K562 (cell line): Measurements from ENCODE around the gene SLC5A6. TPM values are rescaled to one million over a fixed set of nuclear protein-coding genes. Genes with fewer than 3 reads are reported as not detected.

ENCODE experiments used
- ATAC-seq: fragments of 200-7000 bp; cut with Tn5 transposase; 3 replicates; pipeline ENCODE4 v1.9.1; 2020; ENCODE audit warnings: moderate library complexity
- BruUV-seq: library from RNA; stranded (reverse); fragments of 400-500 nt; replicated peaks from 2 replicates; lab custom pipeline; 2021; lab: Mats Ljungman, UMichigan
- CTCF ChIA-PET: fragments of 300-600 bp; formaldehyde crosslinking; extraction: SDS; loops from one replicate; lab custom pipeline; 2021; ENCODE audit warnings: low intra/inter-chr PET ratio; lab: Yijun Ruan, JAX
- POLR2A ChIA-PET: fragments of 300-600, 350-650 bp; sonication (Branson Sonifier 250); formaldehyde crosslinking; extraction: SDS; loops from one replicate; lab custom pipeline; 2021; ENCODE audit warnings: antibody characterized with exemption, inconsistent platforms; lab: Yijun Ruan, JAX
- DNase-seq, 4 experiments: peaks; one replicate each; pipeline versions ENCODE4 v3.0.0 to v3.0.0-alpha.2; 2011 to 2018; ENCODE audit warnings: low spot score in 3 of 4, mixed read lengths in 3 of 4; ENCODE audit errors: extremely low read depth in 1 of 4
- FAIRE-seq: peaks from 2 replicates; lab custom pipeline; 2011; peaks lifted over from hg19 to GRCh38; lab: Jason Lieb, UNC
- H2AFZ ChIP-seq: 2 replicates; pipeline ENCODE4 v1.6.0; 2011; ENCODE audit warnings: low read depth, low read length, control low read depth, inconsistent platforms
- H3K27ac ChIP-seq: fragments of 200-600 bp; 3 replicates; pipeline ENCODE4 v1.8.0; 2011; ENCODE audit warnings: low read depth, mild to moderate bottlenecking, control low read depth, inconsistent platforms, low read length, moderate library complexity, mixed read lengths; ENCODE audit errors: extremely low read depth
- H3K27me3 ChIP-seq, 2 experiments: fragments of 300-600 bp in 1 of 2; 2 replicates in 1 of 2; 3 replicates in 1 of 2; pipeline versions ENCODE4 v1.6.0 to v1.8.0; 2011; ENCODE audit warnings: inconsistent platforms in 2 of 2, low read length in 2 of 2, mild to moderate bottlenecking in 1 of 2, mixed read lengths in 1 of 2, moderate library complexity in 1 of 2; ENCODE audit not compliant: control insufficient read depth in 2 of 2, insufficient read depth in 2 of 2
- H3K36me3 ChIP-seq: fragments of 300-600 bp; 3 replicates; pipeline ENCODE4 v1.8.0; 2011; ENCODE audit warnings: mild to moderate bottlenecking, low read length, inconsistent platforms; ENCODE audit not compliant: control insufficient read depth, insufficient read depth
- H3K4me1 ChIP-seq, 2 experiments: fragments of 200-600 bp in 1 of 2; replicated peaks in 1 of 2; 2 replicates in 1 of 2; 3 replicates in 1 of 2; pipeline versions ENCODE4 v1.5.1 to v1.8.0; 2011; ENCODE audit warnings: inconsistent platforms in 2 of 2, low read length in 2 of 2, mild to moderate bottlenecking in 1 of 2, mixed read lengths in 1 of 2, moderate library complexity in 1 of 2; ENCODE audit not compliant: control insufficient read depth in 2 of 2, insufficient read depth in 2 of 2
- H3K4me2 ChIP-seq: 2 replicates; pipeline ENCODE4 v1.6.1; 2011; ENCODE audit warnings: low read length, control low read depth, inconsistent platforms, mixed read lengths; ENCODE audit not compliant: insufficient read depth
- H3K4me3 ChIP-seq: fragments of 200-600 bp; sonication (generic), shearing (Covaris generic); 2 replicates; pipeline ENCODE4 v1.5.1; 2016; ENCODE audit warnings: control low read depth, inconsistent platforms
- H3K79me2 ChIP-seq: fragments of 200-600 bp; 3 replicates; pipeline ENCODE4 v1.8.0; 2011; ENCODE audit warnings: low read length, inconsistent platforms; ENCODE audit not compliant: control insufficient read depth, insufficient read depth
- H3K9ac ChIP-seq, 2 experiments: 2 replicates each; pipeline versions ENCODE4 v1.6.0 to v1.6.1; 2011; ENCODE audit warnings: low read depth in 2 of 2, low read length in 2 of 2, control low read depth in 1 of 2, inconsistent platforms in 1 of 2, mild to moderate bottlenecking in 1 of 2, mixed read lengths in 1 of 2; ENCODE audit not compliant: insufficient read depth in 1 of 2
- H3K9me1 ChIP-seq: one replicate; pipeline ENCODE4 v1.6.0; 2011; ENCODE audit warnings: inconsistent platforms, mild to moderate bottlenecking, low read length, moderate library complexity; ENCODE audit not compliant: control insufficient read depth, insufficient read depth
- H3K9me3 ChIP-seq: replicated peaks from 2 replicates; pipeline ENCODE4 v1.5.1; 2011; ENCODE audit warnings: low read depth, low read length, inconsistent platforms; ENCODE audit not compliant: control insufficient read depth, insufficient read depth
- H4K20me1 ChIP-seq: replicated peaks from 2 replicates; pipeline ENCODE4 v1.6.1; 2011; ENCODE audit warnings: low read length, inconsistent platforms, mixed read lengths; ENCODE audit not compliant: control insufficient read depth, insufficient read depth
- CEBPB ChIP-seq: fragments of 450-650 bp; IDR thresholded peaks from 2 replicates; pipeline ENCODE4 v1.6.1; 2016; ENCODE audit warnings: missing genetic modification characterization, missing compliant biosample characterization
- EP300 ChIP-seq: IDR thresholded peaks from 2 replicates; pipeline ENCODE4 v1.6.1; 2012; ENCODE audit warnings: low read length, improper control_type of control experiment
- ESRRB ChIP-seq: fragments of 250-450 bp; sonication (Bioruptor Pico); IDR thresholded peaks from 2 replicates; pipeline ENCODE4 v1.5.0; 2020; ENCODE audit warnings: mild to moderate bottlenecking, moderate library complexity, borderline replicate concordance
- ETS2 ChIP-seq: IDR thresholded peaks from 2 replicates; pipeline ENCODE4 v1.6.1; 2016; ENCODE audit warnings: borderline replicate concordance, missing genetic modification characterization, mild to moderate bottlenecking, moderate library complexity, missing compliant biosample characterization; ENCODE audit not compliant: poor library complexity, severe bottlenecking
- HDAC2 ChIP-seq: fragments of 450-650 bp; IDR thresholded peaks from 2 replicates; pipeline ENCODE4 v1.6.1; 2016; ENCODE audit warnings: mild to moderate bottlenecking
- NCOA6 ChIP-seq: fragments of 450-650 bp; IDR thresholded peaks from 2 replicates; pipeline ENCODE4 v1.6.1; 2017; ENCODE audit warnings: mild to moderate bottlenecking
- RB1 ChIP-seq: fragments of 450-650 bp; IDR thresholded peaks from 2 replicates; pipeline ENCODE4 v1.6.1; 2017; ENCODE audit warnings: low read depth, mild to moderate bottlenecking
- STAT5B ChIP-seq: fragments of 250-450 bp; sonication (Bioruptor Pico); IDR thresholded peaks from 2 replicates; pipeline ENCODE4 v1.8.0; 2021; ENCODE audit warnings: mild to moderate bottlenecking, inconsistent platforms
- ZFP30 ChIP-seq: fragments of 250-450 bp; sonication (Bioruptor Pico); IDR thresholded peaks from 2 replicates; pipeline ENCODE4 v1.8.0; 2022; ENCODE audit warnings: moderate library complexity, mild to moderate bottlenecking, inconsistent platforms, borderline replicate concordance
- ZNF584 ChIP-seq: fragments of 200-800 bp; sonication (Bioruptor generic); IDR thresholded peaks from 2 replicates; pipeline ENCODE4 v1.6.1; 2016; ENCODE audit warnings: low read depth, mild to moderate bottlenecking, missing genetic modification characterization, missing compliant biosample characterization
- whole genome bisulfite sequencing: fragments of 100-300 bp; shearing (Covaris generic); methylation state at CpG from one replicate; pipeline ENCODE4 v1.1.6; 2016; ENCODE audit warnings: low coverage, mixed read lengths; ENCODE audit not compliant: insufficient coverage; ENCODE audit errors: missing lambda C conversion rate; 5-methylcytosine and 5-hydroxymethylcytosine counted together
- in situ Hi-C: fragments of 300-500 bp; cut with MboI; formaldehyde crosslinking; loops from 4 replicates; pipeline ENCODE4 v1.15.0; 2018; ENCODE audit warnings: inconsistent platforms, mixed read lengths
- intact Hi-C: fragments of 100-400 bp; cut with micrococcal nuclease; formaldehyde crosslinking; loops from 2 replicates; pipeline ENCODE4 v1.14.2; 2022
- polyA plus RNA-seq, 8 experiments: library from polyadenylated mRNA; depleted of rRNA in 4 of 8; stranded (reverse) in 5 of 8; unstranded in 3 of 8; fragments of >200 nt; fragmentation: Nextera tagmentation in 2 of 8; fragmentation: Illumina TruSeq in 1 of 8; extraction: Ambion mirVana in 2 of 8; extraction: Trizol in 1 of 8; gene quantifications; 2 replicates each; pipeline versions ENCODE4 v1.2.1 to v1.2.3, GENCODE V29; 2011 to 2014; ENCODE audit warnings: inconsistent platforms in 1 of 8, missing spikeins in 1 of 8
- total RNA-seq, 7 experiments: library from RNA; depleted of rRNA in 6 of 7; stranded (reverse); fragments of >200 nt in 6 of 7; fragmentation: Illumina TruSeq in 2 of 7; extraction: Trizol in 2 of 7; gene quantifications; 2 replicates each; pipeline versions ENCODE4 v1.2.1 to v1.2.3, GENCODE V29; 2011 to 2021; ENCODE audit warnings: low replicate concordance in 1 of 7
- TF ChIP-seq, protein P1 (sequence below): fragments of 450-650 bp; IDR thresholded peaks from 2 replicates; pipeline ENCODE4 v1.6.1; 2016
- TF ChIP-seq, protein P2 (sequence below): fragments of 450-650 bp; formaldehyde crosslinking; IDR thresholded peaks from 2 replicates; pipeline ENCODE4 v1.4.0; 2020; ENCODE audit warnings: mild to moderate bottlenecking, mixed read lengths

Gene SLC5A6
- total and polyA plus RNA-seq, 9 of the 15 experiments (the other 6 are each of a cell fraction or from before 2014, with no cell fraction given): 32.6 to 137 (median 107) TPM

DNA sequence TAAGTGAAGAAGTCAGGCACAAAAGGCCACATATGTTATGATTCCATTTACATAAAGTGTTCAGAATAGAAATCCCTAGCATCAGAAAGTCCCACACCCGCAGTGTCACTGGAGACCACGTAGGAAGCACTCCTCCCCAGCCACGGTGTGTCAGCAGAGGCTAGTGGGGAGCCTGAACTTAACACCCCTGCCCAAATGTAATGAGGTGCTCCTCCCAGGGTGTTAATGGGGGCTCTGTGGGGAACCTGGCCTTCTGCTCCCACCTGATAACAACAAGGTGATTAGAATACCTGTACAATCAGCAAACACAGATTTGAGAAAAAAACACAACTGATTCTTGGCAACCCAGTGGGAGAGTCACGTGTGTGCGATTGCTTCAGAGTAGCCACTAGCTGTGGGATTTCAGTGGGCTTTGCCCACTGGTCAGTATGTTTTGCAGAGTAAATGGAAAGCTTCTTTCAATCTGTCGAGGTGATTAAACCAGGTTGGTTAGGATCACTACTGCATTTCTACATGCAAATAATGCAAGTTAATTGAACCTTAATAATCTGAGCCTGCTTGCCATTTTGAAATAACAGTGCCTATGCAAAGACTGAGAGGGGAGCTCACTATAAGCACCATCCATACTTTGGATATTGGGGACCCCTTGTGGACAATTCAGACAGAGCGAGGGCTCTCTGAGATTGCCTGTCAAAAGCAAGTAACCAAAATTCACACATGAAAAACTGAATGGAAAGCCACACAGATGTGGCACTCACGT, 20.8 kb downstream of the SLC5A6 start (continued):
- TF ChIP-seq CEBPB (tag): peak; percentile 76
- TF ChIP-seq, protein P1, sequence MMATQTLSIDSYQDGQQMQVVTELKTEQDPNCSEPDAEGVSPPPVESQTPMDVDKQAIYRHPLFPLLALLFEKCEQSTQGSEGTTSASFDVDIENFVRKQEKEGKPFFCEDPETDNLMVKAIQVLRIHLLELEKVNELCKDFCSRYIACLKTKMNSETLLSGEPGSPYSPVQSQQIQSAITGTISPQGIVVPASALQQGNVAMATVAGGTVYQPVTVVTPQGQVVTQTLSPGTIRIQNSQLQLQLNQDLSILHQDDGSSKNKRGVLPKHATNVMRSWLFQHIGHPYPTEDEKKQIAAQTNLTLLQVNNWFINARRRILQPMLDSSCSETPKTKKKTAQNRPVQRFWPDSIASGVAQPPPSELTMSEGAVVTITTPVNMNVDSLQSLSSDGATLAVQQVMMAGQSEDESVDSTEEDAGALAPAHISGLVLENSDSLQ: peak; percentile 55; the same call in 1 of the 2 replicates
- no peak for TF ChIP-seq ESRRB

DNA sequence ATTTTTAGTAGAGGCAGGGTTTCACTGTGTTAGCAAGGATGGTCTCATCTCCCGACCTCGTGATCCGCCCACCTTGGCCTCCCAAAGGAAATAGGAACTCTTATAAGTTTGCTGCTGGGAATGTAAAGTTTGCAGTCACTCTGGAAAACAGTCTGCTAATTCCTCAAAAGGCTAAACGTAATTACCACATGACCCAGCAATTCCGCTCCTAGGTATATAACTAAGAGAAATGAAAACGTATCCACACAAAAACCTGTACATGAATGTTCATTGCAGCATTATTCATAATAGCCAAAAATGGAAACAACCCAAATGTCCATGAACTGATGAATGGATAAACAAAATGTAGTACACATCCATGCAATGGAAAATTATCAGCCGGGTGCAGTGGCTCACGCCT, 22.1 kb downstream of the SLC5A6 start:
- WGBS: 44% methylated on average over 8 of the region's 8 CpGs
- H3K9ac ChIP-seq: no peak overlapping the region
- intact Hi-C loops: loop anchor here (2.0 to 10.0 kb wide), 4 partner anchors 19 to 345 kb away; partner anchors contain the start of gene DPYSL5
- H3K27me3 ChIP-seq: no peaks in the 10 kb centered on the region
- peaks cover 0 to 9% of the 10 kb centered on the region in 2 experiments; a peak in 3 of 5 replicates for H3K4me1 ChIP-seq
- no TSS peak for BruUV-seq
- TF ChIP-seq HDAC2 (no peak), EP300 (no peak), ZNF584 (CRISPR knock-in tag) (no peak), RB1 (no peak), ETS2 (tag) (no peak), NCOA6 (no peak), STAT5B (no peak), ZFP30 (no peak)
- TF ChIP-seq, protein P2, sequence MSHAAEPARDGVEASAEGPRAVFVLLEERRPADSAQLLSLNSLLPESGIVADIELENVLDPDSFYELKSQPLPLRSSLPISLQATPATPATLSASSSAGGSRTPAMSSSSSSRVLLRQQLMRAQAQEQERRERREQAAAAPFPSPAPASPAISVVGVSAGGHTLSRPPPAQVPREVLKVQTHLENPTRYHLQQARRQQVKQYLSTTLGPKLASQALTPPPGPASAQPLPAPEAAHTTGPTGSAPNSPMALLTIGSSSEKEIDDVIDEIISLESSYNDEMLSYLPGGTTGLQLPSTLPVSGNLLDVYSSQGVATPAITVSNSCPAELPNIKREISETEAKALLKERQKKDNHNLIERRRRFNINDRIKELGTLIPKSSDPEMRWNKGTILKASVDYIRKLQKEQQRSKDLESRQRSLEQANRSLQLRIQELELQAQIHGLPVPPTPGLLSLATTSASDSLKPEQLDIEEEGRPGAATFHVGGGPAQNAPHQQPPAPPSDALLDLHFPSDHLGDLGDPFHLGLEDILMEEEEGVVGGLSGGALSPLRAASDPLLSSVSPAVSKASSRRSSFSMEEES: no peak
- TF ChIP-seq, all 486 proteins: peak for 0
- no peaks in the 10 kb centered on the region for H4K20me1 ChIP-seq
- no peaks in the 10 kb centered on the region for H3K9me1 ChIP-seq
- CTCF ChIA-PET: no interaction called here
- DNase-seq: no peak
- POLR2A ChIA-PET: interaction anchor here (0.7 kb wide), 1 partner anchor 431 kb away, joined by 3 read pairs; no protein-coding TSS in a partner anchor
- H3K79me2 ChIP-seq: no peaks in the 10 kb centered on the region
- no peaks in the 10 kb centered on the region for H3K9me3 ChIP-seq
- no peak overlapping the region for H3K27ac ChIP-seq
- no peak for ATAC-seq
- no peak overlapping the region for H3K4me2 ChIP-seq
- H3K4me3 ChIP-seq: no peak overlapping the region
- no peaks in the 10 kb centered on the region for H3K36me3 ChIP-seq
- no peak overlapping the region for H2AFZ ChIP-seq
- no peak for FAIRE-seq
- in situ Hi-C loops: loop anchor here (5.0 kb wide), 1 partner anchor 93 kb away; no protein-coding TSS in a partner anchor
